ENCODE results near the gene KCTD15. TPM values are rescaled to one million over a fixed set of nuclear protein-coding genes. Genes with fewer than 3 reads are reported as not detected.

KCTD15 gene
- under 1 TPM in 1 of 6 donors, not detected in 5; 0.19 TPM for polyA plus RNA-seq (ENCODE audit: low read depth in 6 of 6)

- H3K4me3 Mint-ChIP-seq, result peak within 1 kb of the TSS; percentile 79 to 90 (median 88)
- peak within 1 kb of the TSS in 1 of 6 donors; percentile 96 for H3K27ac Mint-ChIP-seq
- ATAC-seq (ENCODE audit: low read depth in 2 of 2) (peak in 1 of 2 donors; percentile 26), DNase-seq (no peak)
- peaks cover 14 to 22% (median 17%) of the 10 kb centered on the region in 3 donors for H3K27me3 Mint-ChIP-seq
- H3K36me3 Mint-ChIP-seq, result no peaks in the 10 kb centered on the region
- no peaks in the 10 kb centered on the region for H3K9me3 Mint-ChIP-seq
- peaks cover 0 to 6% (median 5%) of the 10 kb centered on the region in 3 donors for H3K4me1 Mint-ChIP-seq
Measured at GRCh38 chr19:33796164-33796875, at the start of gene KCTD15. Gene KCTD15 (plus strand): TSS chr19:33796870. CDS start chr19:33800455, 3,585 bp downstream.

- DNase-seq, result no peak
- peaks cover 0 to 1% (median 0%) of the 10 kb centered on the region in 7 donors for H3K9me3 Mint-ChIP-seq
- H3K36me3 Mint-ChIP-seq, result no peaks in the 10 kb centered on the region
- no peaks in the 10 kb centered on the region for H3K4me1 Mint-ChIP-seq
- H3K4me3 Mint-ChIP-seq, result peak overlapping the region in 1 of 8 donors; percentile 29
- H3K27ac Mint-ChIP-seq, result no peak overlapping the region
- ATAC-seq (ENCODE audit: low read depth in 2 of 2), result no peak
- peaks cover 4 to 25% (median 8%) of the 10 kb centered on the region in 3 donors for H3K27me3 Mint-ChIP-seq
Measured at GRCh38 chr19:33747273-33747672, 49.4 kb upstream of the KCTD15 start.

- H3K4me3 Mint-ChIP-seq, result no peak overlapping the region
- DNase-seq (no peak), ATAC-seq (ENCODE audit: low read depth in 2 of 2) (no peak)
- no peak overlapping the region for H3K27ac Mint-ChIP-seq
- H3K36me3 Mint-ChIP-seq, result no peaks in the 10 kb centered on the region
- no peaks in the 10 kb centered on the region for H3K4me1 Mint-ChIP-seq
- H3K9me3 Mint-ChIP-seq, result no peaks in the 10 kb centered on the region
- H3K27me3 Mint-ChIP-seq, result peaks cover 4 to 25% (median 9%) of the 10 kb centered on the region in 3 donors
Measured at GRCh38 chr19:33748231-33748630, 48.4 kb upstream of the KCTD15 start.

- Mint-ChIP-seq H3K27ac (no peak overlapping the region), H3K4me3 (no peak overlapping the region), H3K27me3 (peaks cover 4 to 25% (median 9%) of the 10 kb centered on the region in 3 donors), H3K9me3 (peaks cover 0 to under 1% (median 0%) of the 10 kb centered on the region in 7 donors), H3K4me1 (no peaks in the 10 kb centered on the region), H3K36me3 (no peaks in the 10 kb centered on the region)
- ATAC-seq (ENCODE audit: low read depth in 2 of 2) (no peak), DNase-seq (no peak)
Measured at GRCh38 chr19:33749016-33749415, 47.7 kb upstream of the KCTD15 start.

- no peak for ATAC-seq (ENCODE audit: low read depth in 2 of 2)
- Mint-ChIP-seq H3K27me3 (peaks cover 4 to 25% (median 9%) of the 10 kb centered on the region in 3 donors), H3K27ac (no peak overlapping the region), H3K9me3 (peaks cover 0 to 2% (median 0%) of the 10 kb centered on the region in 7 donors), H3K36me3 (no peaks in the 10 kb centered on the region), H3K4me1 (no peaks in the 10 kb centered on the region), H3K4me3 (no peak overlapping the region)
- DNase-seq, result no peak
Measured at GRCh38 chr19:33749619-33750175, 47.0 kb upstream of the KCTD15 start.

- DNase-seq, result no peak
- peaks cover 0 to 2% (median 0%) of the 10 kb centered on the region in 7 donors for H3K9me3 Mint-ChIP-seq
- H3K27me3 Mint-ChIP-seq, result peaks cover 9 to 33% (median 9%) of the 10 kb centered on the region in 3 donors
- no peak for ATAC-seq (ENCODE audit: low read depth in 2 of 2)
- H3K4me1 Mint-ChIP-seq, result no peaks in the 10 kb centered on the region
- H3K4me3 Mint-ChIP-seq, result no peak overlapping the region
- H3K36me3 Mint-ChIP-seq, result no peaks in the 10 kb centered on the region
- no peak overlapping the region for H3K27ac Mint-ChIP-seq
Measured at GRCh38 chr19:33750587-33751435, 45.9 kb upstream of the KCTD15 start.

GRCh38 chr19:33751436-33751770 is 45.3 kb upstream of the KCTD15 start:
- H3K9me3 Mint-ChIP-seq, result peaks cover 0 to 2% (median 0%) of the 10 kb centered on the region in 7 donors
- H3K27me3 Mint-ChIP-seq, result peaks cover 4 to 35% (median 15%) of the 10 kb centered on the region in 3 donors
- DNase-seq (no peak), ATAC-seq (ENCODE audit: low read depth in 2 of 2) (no peak)
- H3K4me1 Mint-ChIP-seq, result no peaks in the 10 kb centered on the region
- no peak overlapping the region for H3K4me3 Mint-ChIP-seq
- no peaks in the 10 kb centered on the region for H3K36me3 Mint-ChIP-seq
- no peak overlapping the region for H3K27ac Mint-ChIP-seq

- no peak overlapping the region for H3K4me3 Mint-ChIP-seq
- H3K36me3 Mint-ChIP-seq, result no peaks in the 10 kb centered on the region
- peaks cover 3 to 33% (median 18%) of the 10 kb centered on the region in 3 donors for H3K27me3 Mint-ChIP-seq
- no peak overlapping the region for H3K27ac Mint-ChIP-seq
- peaks cover 0 to 2% (median 0%) of the 10 kb centered on the region in 7 donors for H3K9me3 Mint-ChIP-seq
- ATAC-seq (ENCODE audit: low read depth in 2 of 2) (no peak), DNase-seq (no peak)
- H3K4me1 Mint-ChIP-seq, result no peaks in the 10 kb centered on the region
Measured at GRCh38 chr19:33752018-33752800, 44.5 kb upstream of the KCTD15 start.

- Mint-ChIP-seq H3K4me1 (no peaks in the 10 kb centered on the region), H3K27ac (no peak overlapping the region), H3K36me3 (no peaks in the 10 kb centered on the region), H3K27me3 (peaks cover 3 to 26% (median 18%) of the 10 kb centered on the region in 3 donors), H3K9me3 (peaks cover 0 to 2% (median 0%) of the 10 kb centered on the region in 7 donors), H3K4me3 (no peak overlapping the region)
- ATAC-seq (ENCODE audit: low read depth in 2 of 2), result no peak
- no peak for DNase-seq
Measured at GRCh38 chr19:33752945-33753344, 43.7 kb upstream of the KCTD15 start.

GRCh38 chr19:33754361-33754760 is 42.3 kb upstream of the KCTD15 start:
- Mint-ChIP-seq H3K27ac (peak overlapping the region in 2 of 6 donors; percentile 15 to 27), H3K27me3 (peaks cover 3 to 23% (median 18%) of the 10 kb centered on the region in 3 donors), H3K9me3 (peaks cover 0 to 2% (median 0%) of the 10 kb centered on the region in 7 donors), H3K4me3 (no peak overlapping the region), H3K36me3 (no peaks in the 10 kb centered on the region), H3K4me1 (no peaks in the 10 kb centered on the region)
- no peak for ATAC-seq (ENCODE audit: low read depth in 2 of 2)
- no peak for DNase-seq

- no peak for ATAC-seq (ENCODE audit: low read depth in 2 of 2)
- peaks cover 6 to 32% (median 18%) of the 10 kb centered on the region in 3 donors for H3K27me3 Mint-ChIP-seq
Measured at GRCh38 chr19:33755099-33756035, 41.3 kb upstream of the KCTD15 start.

GRCh38 chr19:33756177-33756576 is 40.5 kb upstream of the KCTD15 start:
- no peaks in the 10 kb centered on the region for H3K36me3 Mint-ChIP-seq
- H3K27me3 Mint-ChIP-seq, result peaks cover 6 to 41% (median 18%) of the 10 kb centered on the region in 3 donors
- peaks cover 0 to 7% (median 0%) of the 10 kb centered on the region in 7 donors for H3K9me3 Mint-ChIP-seq
- no peaks in the 10 kb centered on the region for H3K4me1 Mint-ChIP-seq
- no peak for ATAC-seq (ENCODE audit: low read depth in 2 of 2)
- H3K4me3 Mint-ChIP-seq, result no peak overlapping the region
- no peak for DNase-seq
- no peak overlapping the region for H3K27ac Mint-ChIP-seq

More at GRCh38 chr19:33755099-33756035, 41.3 kb upstream of the KCTD15 start:
- no peak overlapping the region for H3K4me3 Mint-ChIP-seq
- H3K27ac Mint-ChIP-seq, result no peak overlapping the region
- peaks cover 0 to 2% (median 0%) of the 10 kb centered on the region in 7 donors for H3K9me3 Mint-ChIP-seq
- DNase-seq, result no peak
- H3K36me3 Mint-ChIP-seq, result no peaks in the 10 kb centered on the region
- no peaks in the 10 kb centered on the region for H3K4me1 Mint-ChIP-seq
